Brain pericyte (primary cell): Measurements from ENCODE around the gene ANK3.

Experiments
- DNase-seq: peaks from one replicate; pipeline ENCODE4 v3.0.0-alpha.2; 2012; ENCODE audit warnings: low read depth, low spot score

Gene ANK3

GRCh38 chr10:60389413-60390025, at the start of gene ANK3:
Gene ANK3 (minus strand): TSS chr10:60389875. CDS start chr10:60389538, 337 bp downstream.
- DNase-seq = no peak

- DNase-seq = no peak
Observed at GRCh38 chr10:60434418-60435046, 44.9 kb upstream of the ANK3 start.

- DNase-seq = peak; percentile 48
Observed at GRCh38 chr10:60433684-60434083, 44.0 kb upstream of the ANK3 start.

- no peak for DNase-seq
Observed at GRCh38 chr10:60430836-60431597, 41.3 kb upstream of the ANK3 start.

GRCh38 chr10:60430017-60430416, 40.3 kb upstream of the ANK3 start:
- DNase-seq = no peak

DNA sequence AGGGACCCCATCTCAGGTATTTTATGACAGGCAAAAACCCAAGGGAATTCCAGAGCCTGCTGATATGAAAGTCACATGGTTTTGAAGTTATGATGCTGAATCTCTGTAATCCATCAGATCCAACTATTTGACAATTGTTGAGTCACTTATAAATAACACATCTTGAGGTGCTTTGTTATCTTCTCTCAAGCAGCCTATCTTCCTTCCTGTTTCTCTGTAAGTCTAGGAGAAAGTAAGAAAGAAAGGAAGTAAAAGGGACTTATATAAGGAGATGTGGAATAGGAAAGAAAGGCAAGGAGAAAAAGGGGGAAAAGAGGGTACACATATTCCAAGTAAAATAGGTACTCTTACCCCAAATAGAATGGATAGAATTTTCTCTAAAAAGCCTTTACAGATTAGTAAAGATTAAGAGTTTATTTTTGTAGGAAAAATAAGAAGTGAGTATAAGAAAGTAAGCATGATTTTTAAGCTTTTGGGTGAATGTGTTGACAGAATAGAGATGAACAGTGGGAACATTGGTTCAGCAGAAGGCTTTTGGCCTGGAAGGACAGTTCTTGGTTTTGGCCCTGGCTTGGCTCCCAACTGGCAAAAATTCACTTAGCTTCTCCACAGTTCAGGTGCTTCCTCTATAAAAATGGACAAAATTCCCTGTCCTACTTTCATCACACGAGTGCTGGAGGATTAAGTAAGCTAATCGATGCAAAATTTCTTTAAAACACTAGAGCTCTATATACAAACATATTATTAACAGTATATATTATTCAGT, 39.6 kb upstream of the ANK3 start:
- no peak for DNase-seq

DNA sequence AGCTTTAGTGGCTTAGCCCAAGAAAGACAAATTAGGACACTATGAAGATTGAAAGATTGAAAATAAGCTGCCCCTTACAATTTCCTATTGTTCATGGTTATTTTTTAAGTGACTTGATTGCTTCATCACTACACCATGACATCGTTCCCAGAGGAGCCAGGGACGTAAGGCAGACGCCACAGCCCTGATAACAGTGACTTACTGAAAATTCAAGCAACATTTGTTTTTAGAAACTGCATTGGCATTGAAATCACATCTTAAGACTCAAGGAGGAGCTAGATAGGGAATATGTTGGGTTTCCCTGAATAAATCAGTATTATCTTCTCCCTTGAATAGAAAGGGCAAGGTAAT, 38.7 kb upstream of the ANK3 start:
- DNase-seq = no peak

DNA sequence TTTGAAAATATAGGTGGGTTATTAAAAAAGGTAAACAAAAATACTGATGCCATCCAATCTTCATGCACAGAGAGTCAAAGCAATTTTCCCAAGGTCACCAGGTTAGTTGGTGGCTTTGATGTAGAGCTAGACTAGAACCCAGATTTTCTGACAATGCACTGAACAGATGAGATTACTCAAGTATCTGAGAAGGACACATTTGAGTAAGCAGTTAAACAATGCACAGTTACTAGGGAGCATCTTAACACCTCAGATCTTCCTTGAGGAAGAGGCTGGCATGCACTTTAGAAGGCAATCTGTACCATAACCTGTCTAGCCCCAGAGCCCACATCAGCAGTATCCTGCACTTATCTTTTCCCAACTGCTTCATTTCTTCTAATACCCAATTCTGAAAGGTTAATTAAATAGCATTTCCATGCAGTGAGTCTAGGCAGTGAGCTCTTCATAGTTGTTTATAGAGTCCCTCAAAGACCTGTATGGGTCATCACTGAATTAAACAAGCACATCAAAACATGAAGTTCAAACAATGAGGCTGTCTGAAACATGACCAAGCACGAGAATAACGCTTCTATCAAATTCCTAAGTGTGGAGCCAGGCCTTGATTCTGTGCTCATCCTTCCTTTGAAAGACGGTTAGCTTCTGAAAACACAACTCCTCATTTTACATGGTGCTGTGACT, 38.2 kb upstream of the ANK3 start:
- DNase-seq = no peak

- DNase-seq = no peak
Observed at GRCh38 chr10:60427148-60427547, 37.5 kb upstream of the ANK3 start.

- peak; percentile 75 for DNase-seq
Observed at GRCh38 chr10:60426425-60426824, 36.8 kb upstream of the ANK3 start.

DNA sequence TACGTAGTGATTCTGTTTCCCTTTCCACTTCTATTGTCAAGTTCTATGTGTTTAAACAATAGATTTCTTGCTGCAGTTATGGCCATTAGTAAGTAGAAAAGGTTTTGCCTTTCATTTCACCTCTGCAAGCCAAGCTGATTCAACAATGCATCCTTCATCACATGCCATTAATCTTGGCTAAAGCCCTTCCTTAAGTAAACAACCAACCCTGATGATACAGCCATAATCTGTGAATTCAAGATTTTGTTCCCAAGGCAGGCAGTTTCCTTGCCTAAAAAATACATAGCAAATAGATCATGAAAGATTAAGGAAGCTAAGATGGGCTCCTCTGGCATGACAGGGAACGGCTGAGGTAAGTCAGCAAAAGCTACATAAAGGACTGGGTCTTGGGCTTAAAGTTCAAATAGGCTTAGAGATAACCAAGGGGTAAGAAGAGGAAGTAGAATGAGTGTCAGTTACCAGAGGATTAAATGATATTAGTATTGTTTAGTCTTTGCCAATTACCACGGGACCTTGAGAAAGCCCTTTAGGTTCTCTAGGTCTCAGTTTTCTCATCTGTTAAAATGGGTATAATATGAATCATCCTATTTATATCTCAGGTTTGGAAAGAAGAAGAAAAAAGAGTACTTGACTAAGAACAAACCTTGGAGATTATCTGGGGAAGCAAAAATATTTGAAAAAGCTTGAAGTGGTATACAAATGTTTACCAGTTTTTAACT, 35.9 kb upstream of the ANK3 start:
- no peak for DNase-seq

DNA sequence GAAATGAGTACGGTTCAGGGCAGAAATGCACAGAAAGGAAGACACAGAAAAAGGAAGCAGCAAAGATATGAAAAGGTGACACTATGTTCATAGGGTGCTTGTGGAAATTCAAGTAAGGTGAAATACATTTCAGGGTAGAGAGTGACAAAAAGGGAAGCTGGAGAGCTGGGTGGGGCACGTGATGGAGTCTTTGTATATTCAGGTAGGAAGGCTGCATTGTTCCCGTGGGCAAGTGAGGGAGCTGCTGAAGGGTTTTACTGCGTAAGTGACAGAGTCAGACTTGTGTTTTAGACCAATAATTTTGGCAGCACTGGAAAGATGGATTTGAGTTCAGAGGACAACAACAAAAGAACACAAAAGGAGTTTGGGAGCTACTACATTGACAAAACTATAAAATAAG, 35.3 kb upstream of the ANK3 start:
- no peak for DNase-seq

DNA sequence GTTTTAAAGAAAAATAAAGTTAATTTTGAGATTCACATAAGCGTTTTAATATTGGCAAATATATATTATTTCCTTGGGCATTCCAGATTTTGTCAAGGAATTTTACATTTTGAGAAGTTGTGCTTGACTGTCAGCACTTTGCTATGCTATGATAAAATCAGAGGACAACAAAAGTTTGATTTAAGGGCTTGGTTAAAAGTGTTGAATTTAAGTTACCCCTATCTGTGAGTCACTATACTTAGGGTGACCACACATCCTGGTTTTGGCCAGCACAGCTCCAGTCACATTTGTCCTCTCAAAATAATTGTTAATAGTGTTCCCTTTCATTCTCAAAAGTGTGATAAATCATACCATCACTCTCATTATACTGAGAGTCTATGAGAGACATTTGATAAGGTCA, 34.2 kb upstream of the ANK3 start:
- DNase-seq = no peak

GRCh38 chr10:60422809-60423208, 33.1 kb upstream of the ANK3 start:
- no peak for DNase-seq

- no peak for DNase-seq
Observed at GRCh38 chr10:60420991-60421894, 31.6 kb upstream of the ANK3 start.

GRCh38 chr10:60419249-60419648, 29.6 kb upstream of the ANK3 start:
- no peak for DNase-seq

- no peak for DNase-seq
Observed at GRCh38 chr10:60417901-60418300, 28.2 kb upstream of the ANK3 start.

GRCh38 chr10:60417024-60417423, 27.3 kb upstream of the ANK3 start:
- DNase-seq = no peak

DNA sequence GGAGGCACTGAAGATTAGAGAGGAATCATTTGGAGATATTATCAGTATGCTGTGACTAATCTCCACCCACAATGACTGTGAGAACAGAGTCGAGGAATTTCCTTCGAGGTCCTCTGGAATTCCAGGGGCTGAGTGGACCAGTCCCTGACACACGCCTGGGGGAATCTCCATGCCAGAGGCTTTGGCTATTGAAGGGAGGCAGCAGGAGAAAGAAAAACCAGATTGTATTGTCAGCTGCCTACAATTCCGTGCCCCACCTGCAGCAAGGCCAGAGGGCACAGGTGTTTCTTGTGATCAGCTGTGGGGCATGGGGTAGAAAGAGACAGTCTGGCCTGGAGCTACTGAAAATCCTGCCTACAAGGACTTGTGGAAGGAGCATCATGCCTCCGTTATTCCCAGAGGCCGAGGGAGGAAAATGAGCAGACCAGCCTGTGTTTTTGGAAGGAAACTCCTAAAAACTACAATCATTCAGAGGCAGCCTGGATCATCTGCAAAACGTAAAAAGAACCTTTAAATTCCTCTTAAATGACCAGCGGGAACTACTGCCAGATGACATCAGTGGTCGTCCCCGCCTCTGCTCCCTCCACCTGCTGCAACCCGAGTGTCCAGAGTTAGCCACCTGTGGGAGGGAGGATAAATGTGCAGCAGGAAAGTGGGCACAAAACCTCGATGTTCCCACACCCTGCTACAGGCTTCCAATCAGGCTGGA, 25.4 kb upstream of the ANK3 start:
- DNase-seq = no peak
